NCI-H774 (cell line): ENCODE results near the gene OR10A6.

ENCODE experiments used
- DNase-seq: peaks from one replicate; lab custom pipeline; 2025; lab: John Stamatoyannopoulos, UW

Gene OR10A6

DNA sequence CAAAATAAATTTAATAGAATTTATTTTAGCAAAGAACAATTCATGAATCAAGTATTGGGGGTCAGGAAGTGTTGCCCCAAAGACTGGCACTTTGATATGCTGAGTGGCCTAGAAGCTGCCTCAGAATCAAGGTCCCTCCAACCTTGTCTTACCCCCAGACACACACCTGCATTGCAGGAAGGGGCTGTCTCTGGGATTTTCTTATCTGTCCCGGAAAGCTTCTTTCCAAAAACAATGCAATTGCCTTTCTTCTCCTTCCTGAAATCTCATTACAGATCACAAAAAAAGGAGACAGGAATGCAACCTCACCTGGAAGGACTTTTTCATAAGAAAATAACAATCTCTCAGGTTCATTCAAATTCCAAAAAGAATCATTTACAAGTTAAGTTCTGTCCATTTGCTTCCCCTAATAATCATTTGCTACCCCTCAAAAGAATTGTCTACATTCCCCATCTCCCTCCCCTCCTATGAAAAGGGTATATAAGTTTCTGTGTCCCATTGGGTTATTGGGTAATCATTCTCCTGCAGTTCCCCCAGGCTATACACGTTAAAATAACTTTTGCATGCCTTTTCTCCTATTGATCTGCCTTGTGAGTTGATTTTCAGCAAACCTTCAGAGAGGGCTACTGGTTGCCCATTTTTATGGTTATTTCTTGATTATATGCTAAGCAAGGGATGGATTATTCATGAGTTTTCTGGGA lies 21.3 kb downstream of the OR10A6 start:
- DNase-seq = no peak

DNA sequence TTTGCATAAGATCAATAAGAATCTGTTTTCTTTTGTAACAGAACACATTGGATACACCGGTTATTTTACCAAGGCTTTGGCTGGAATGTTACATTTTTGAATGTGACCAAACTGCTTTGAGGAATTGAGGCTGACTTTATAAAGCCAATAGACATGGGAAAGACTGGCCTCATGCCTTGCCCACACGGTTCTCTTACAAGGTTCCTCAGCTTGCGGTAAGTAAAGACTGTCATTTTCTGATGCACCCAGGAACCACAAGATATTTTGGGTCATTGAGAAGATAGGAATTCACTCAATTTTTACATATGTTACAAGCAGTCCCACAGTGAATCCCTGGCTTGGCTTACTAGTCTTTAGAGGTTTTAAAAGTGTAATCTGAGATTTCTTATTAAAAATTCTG lies 23.9 kb downstream of the OR10A6 start:
- DNase-seq = no peak

DNA sequence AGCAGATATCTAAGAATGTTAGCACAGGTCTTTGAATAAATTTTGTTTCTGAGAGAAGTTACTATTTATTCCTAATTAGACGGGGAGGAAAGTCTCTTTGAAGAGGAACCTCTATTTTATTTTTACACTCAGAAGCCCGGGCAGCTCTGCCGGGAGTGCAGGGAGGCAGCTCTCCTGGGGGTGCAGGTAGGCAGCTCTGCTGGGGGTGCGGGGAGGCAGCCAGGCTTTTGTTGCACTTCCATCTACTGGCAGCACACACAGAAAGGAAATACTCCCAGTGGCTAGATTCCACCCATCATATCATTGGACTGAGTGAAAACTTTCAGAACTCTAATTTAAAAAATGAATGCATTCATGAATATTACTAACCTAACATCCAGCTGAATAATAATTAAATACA lies 24.6 kb downstream of the OR10A6 start:
- DNase-seq = no peak

DNA sequence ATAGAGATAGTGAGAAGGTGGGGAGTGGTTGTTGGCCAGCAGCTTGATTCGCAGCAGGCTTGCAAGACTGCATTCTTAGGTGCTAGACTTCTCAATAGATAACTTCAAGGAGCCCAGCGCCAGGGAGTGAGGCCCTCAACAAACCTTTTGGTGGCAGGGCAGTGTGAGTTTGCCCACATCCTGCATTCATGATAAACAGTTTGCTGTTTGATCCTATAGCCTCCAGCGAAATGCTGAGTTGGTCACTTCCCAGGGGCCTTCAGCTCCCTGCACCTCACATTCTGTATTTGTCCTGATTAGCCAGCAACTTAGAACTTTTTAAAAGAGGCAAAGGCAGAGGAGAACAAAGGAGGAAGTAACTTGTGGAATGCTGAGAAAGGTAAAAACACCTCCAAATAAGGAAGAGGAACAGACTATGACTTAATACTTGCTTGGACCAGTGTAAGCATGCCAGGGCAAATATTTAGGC lies 25.1 kb downstream of the OR10A6 start:
- no peak for DNase-seq

DNA sequence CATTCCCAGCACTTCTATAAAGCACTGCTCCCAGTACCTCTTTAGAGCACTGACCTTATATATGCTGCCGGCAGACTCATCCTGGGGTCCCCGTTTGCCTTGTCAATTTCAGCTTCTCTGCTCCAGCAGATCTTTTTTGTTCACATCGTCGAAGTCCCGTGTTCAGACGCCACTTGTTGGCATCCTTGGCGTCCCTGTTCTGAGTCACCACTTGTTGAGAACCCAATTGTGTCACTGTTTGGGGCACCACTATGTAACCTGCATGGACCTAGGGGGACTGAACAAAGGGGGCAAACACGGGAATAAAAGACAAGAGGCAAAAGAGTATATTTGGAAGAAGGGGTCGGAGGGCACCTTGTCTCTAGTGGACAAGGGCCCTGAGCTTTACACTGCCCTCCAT lies 25.5 kb downstream of the OR10A6 start:
- no peak for DNase-seq

DNA sequence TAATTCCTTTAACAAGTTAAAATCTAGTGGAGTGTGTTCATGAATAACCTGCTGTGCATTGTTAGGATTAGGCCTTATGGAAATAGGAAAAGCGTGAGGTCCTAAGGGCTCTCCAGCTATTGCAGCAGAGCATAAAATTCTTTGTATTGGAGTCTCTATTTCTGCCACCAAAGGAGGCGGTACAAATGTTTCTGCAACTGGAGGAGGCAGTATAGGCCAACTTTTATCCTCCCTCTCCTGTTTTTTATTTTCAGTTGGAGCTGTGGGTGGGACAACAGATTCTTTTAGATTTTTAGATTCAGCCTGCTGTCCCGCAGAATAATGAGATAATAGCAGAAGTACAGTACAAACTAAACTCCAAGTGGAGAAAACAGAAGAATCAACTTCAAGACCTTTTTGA lies 26.2 kb downstream of the OR10A6 start:
- DNase-seq = no peak

DNA sequence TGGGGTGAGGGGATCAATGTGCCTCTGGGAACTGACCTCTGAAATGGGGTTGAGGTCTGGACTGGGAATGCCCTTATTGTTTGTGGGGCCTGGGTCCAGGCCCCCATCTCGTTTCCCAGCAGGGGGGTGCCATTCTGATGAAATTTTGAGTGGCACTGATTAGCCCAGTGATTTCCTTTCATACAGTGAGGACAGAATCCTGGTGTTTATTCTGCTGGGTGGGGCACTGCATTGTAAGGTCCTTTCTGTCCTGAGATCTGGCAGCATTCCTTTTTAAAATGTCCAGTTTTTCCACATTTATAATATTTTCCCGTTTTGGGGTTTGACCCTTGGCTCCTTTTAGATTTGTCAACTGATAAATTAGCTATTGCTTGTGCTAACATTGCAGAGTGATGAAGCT lies 27.1 kb downstream of the OR10A6 start:
- no peak for DNase-seq

DNA sequence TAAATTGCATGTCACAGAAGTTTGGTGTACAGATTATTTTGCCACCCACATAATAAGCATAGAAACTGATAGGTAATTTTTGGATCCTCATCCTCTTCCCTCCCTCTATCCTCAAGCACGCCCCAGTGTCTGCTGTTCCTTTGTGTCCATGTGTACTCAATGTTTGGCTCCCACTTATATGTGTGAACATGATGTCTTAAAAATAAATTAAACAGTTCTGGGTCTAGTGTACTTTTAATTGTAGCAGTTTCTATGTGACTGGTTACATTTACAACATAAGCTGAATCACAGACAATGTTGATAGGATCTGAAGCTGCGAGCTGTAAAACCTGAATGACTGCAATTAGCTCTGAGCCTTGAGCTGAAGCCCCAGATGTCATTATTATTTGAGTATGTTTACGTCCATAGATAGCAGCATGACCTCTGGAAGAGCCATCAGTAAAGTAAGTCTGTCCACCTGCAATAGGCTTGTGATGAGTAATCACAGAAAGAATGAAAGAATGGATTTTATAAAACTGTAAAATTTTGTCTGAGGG lies 29.7 kb downstream of the OR10A6 start:
- peak; percentile 2 for DNase-seq

DNA sequence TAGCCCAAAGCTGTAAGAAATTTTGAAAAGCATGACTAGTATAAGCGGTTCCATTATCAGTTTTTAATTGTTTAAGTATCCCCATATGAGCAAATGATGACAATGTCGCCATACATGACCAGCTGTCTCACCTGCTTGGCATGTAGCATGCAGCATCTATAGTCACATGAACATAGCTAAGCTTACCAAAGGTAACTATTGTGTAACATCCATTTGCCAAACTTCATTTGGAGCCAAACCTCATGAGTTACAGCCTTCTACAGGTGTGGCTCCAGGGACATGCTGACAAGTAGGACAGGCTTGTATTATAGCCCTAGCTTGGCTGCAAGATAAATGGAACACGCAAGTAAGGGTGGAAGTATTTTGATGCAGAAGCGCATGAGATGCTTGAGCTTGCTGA lies 30.4 kb downstream of the OR10A6 start:
- no peak for DNase-seq

DNA sequence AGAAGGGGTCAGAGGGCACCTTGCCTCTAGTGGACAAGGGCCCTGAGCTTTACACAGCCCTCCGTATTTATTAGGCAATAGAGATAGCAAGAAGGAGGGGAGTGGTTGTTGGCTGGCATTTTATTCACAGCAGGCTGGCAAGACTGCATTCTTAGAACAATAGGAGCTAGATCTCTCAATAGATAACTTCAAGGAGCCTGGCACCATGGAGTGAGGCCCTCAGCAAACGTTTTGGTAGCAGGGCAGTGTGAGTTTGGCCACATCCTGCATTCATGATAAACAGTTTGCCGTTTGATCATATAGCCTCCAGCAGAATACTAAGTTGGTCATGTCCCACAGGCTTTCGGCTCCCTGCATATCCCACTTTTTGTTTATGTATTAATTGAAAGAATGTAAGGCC lies 31.6 kb downstream of the OR10A6 start:
- DNase-seq = no peak

DNA sequence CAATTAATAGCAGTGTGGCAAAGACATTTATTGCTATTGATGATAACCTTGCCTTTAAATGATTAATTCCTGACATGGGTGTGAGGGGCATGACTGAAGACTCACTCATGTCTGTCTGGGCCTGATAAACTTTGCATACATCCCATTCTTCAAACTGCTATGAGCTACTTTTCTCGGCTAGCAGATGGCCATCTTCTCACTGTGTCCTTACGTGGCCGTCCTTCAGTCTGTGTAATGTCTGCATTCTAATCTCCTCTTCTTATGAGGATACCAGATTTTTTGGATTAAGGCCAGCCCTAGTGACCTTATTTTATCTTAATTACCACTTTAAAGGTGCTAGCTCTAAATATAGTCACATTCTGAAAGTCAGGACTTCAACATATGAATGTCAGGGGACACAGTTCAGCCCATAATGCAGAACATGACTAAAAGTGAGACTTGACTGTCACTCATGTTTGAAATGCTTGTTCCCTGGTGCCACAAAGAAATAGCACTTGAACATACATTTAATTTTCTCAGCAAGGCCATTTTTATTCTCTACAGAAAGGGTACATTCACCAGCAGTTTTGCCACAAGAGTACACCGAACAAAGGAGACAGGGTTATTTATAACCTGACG lies 32.3 kb downstream of the OR10A6 start:
- DNase-seq = no peak

DNA sequence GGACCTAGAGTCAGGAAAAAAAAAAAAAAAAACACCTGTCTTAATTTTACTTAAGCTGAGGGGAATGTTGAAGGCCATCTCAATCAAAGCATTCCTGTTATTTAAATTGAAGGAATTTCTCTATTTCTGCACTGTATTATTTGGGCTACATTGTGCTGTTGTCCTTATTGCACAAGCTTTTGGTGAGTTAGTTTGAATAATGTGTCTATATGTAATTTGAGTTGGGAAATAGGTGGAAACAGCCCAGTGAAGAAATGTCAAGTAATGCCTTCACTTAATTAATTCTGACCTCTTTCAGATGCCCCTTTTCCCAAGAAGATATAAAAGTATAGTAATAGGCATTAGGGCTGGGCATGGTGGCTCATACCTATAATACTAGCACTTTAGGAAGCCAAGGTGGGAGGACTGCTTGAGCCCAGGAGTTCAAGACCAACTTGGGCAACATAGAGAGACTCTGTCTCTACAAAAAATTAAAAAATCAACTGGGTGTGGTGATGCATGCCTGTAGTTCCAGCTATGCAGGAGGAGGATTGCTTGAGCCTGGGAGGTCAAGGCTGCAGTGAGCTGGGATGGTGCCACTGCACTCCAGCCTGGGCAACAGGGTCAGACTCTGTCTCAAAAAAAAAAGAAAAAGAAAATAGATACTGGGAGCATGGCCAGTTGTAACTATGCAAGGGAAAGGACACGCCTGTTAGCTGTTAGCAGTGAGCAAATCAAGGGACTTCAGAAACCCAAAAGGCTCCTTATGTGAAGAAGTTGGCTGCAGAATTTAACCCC lies 34.9 kb downstream of the OR10A6 start:
- DNase-seq = no peak

DNA sequence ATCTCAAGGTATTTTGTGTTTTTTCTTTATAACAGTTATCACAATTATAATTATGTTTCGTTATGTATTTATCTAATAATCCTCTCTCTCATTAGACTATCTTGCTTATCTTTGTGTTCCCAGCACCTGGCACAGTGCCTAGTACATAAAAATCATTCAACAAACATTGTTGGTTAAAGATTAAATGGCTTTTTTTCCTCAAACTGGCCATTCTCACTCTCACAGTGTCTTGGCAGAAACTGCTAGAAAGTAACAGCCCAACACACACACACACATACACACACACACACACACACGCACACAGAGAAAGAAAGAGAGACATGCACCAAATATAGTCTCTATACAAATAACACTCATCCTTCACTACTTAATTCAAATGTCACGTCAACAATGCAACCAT lies 36.8 kb downstream of the OR10A6 start:
- no peak for DNase-seq

DNA sequence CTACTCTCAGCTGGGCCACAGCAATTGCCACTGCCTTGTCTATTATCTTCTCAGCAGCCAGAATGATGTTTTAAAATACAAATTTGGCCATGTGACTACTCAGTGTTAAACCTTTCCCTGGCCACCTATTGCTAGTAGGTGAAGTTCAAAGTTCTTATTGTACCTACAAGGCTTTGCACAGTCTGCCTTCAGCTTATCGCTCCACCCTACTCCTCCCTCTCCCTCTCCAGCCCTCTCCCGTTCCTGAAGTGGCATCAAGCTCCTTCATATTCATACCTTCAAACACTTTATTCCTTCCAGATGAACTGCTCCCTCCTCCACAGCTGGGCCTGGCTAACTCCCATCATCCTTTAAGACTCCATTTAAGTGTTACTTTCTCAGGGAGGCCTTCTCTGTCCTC lies 37.3 kb downstream of the OR10A6 start:
- no peak for DNase-seq

DNA sequence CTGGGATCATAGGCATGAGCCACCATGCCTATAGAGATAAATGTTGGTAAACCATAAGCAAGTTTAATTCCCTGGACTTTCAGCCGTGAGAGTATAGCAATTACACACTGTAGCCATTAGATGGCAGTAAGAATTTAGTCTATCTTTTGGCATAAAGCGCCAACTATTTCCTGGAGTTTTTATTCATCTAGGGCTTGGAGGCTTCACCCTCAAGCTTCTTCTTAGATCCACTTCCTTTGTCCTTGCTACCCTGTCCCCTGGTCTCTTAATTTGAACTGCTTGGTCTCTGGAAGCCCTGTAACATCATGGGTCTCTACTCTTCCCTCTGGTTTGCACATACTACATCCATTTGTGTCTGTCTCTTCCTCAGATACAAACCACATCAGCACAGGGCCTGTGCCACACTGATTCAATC lies 38.2 kb downstream of the OR10A6 start:
- DNase-seq = peak; percentile 27

DNA sequence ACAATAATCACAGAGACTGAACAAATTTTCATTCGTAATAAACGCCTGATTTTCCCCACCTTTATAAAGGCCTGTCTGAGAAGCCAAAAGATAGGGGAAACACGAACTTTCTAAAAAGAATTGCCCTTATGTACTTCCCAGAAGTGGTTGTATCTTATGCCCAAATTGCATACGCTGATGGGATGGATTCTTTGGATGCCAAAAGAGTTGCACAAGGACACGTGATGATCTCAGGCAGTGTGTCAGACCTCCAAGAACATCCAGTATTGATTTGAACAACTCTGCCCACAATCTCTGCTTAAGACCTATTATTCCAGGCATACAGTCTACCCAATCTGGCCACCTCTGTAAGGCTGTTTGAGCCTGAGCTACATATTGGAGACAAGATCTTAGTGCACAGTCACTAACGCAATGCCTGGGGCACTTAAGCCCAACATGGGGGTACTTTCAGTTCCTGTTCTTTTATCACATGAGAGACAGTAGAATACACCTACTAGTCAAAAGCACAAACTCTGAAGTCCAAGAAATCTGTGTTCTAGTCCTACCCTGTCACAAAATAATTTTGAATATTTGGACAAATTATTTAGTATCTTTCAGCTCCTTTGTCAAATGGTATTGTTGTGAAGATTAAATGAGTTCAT lies 38.9 kb downstream of the OR10A6 start:
- no peak for DNase-seq

DNA sequence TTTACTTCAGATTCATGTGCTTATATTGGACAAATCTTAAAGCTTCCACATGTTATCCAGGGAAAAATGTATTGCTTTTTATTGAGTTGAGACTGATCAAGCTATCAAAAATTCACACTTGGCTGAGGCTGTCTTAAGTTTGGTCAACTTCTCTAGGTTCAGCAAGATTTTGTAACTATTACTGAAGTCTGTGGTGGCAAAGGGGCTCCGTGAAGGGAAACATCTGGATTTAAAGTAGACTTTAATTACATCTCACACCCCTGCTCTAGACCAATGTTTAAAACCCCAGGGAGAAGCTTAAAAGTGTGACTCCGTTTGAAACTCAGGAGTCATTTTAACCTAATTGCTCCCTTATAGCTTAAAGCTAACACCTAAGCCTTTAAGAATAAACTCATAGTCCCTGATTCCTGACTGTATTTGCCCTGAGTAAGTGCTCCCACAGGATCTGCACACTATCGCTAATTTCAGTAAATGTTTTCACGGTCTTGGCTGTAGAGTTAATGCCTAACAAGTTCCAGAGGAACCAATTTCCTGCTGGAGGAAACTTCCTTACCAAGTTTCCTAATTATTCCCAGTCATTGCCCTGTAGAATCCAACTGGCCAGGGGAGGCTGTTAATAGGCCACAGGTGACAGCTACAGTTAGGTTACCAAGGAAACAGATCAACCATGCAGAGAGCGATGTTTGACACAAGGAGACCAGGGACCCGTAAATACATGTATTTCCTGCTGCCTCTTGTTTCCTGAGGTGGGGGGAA lies 40.5 kb downstream of the OR10A6 start:
- DNase-seq = no peak

DNA sequence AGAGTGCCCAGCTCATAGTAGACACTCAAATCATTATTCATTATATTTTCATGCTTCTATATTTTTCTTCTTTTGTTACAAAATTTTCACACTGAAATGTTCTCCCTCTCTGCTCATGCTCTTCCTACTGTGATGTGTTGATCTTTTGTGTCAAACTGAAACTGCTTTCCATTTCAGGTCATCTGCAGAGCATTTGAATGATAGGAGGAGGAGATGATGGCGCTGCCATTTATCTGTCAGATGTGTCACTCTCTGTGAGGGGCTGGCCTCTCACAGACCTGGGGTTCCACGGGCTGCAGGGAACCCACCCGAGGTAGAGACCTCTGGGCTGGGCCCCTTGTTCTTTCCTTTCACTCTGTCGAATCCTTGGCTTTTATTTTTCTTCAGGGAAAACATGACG lies 41.1 kb downstream of the OR10A6 start:
- no peak for DNase-seq

DNA sequence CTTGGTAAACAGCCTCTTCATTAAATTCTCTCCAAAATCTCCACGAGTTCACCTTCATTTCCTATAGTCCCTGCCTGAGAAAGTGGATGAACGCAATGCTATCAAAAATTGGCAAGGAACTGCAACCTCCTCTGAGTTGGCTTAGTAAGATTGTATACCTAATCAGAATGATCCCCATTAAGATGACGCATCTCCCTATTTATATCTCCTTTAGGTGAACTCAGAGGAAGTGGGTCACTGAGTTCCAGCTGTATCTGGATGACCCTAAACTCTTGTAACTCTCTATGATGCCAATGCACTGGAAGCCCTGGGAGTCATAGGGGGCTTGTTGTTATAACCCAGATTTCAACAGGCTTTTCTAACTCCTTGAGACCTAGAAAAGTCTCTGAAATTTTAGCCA lies 48.2 kb downstream of the OR10A6 start:
- no peak for DNase-seq
